ENCODE measurements around the gene ME1. TPM values are rescaled to one million over a fixed set of nuclear protein-coding genes. Genes with fewer than 3 reads are reported as not detected.

Gene ME1
- total RNA-seq, 1 experiment from 2014 or later, result 40.5 TPM

- H3K27me3 ChIP-seq (ENCODE audit: insufficient read depth, low read length), result no peaks in the 10 kb centered on the region
- H3K4me2 ChIP-seq (ENCODE audit: low read length), result no peak overlapping the region
- H3K9ac ChIP-seq (ENCODE audit: low read length), result no peak overlapping the region
- peaks cover 27 to 35% of the 10 kb centered on the region in 2 experiments; a peak in 3 of 4 replicates for H3K36me3 ChIP-seq (ENCODE audit: control insufficient read depth in 1 of 2, insufficient read depth in 2 of 2, low read length in 2 of 2)
- H3K79me2 ChIP-seq (ENCODE audit: insufficient read depth, low read length), result no peaks in the 10 kb centered on the region
- intact Hi-C loops (cut with micrococcal nuclease), result no loop called here
- H3K4me1 ChIP-seq (ENCODE audit: control insufficient read depth in 1 of 2, insufficient read depth in 2 of 2, low read length in 2 of 2), result no peaks in the 10 kb centered on the region
- ATAC-seq (no peak), DNase-seq (ENCODE audit: low read depth, low spot score) (no peak)
- no peak overlapping the region for H3K27ac ChIP-seq (ENCODE audit: low read depth, low read length)
- TF ChIP-seq EZH2phosphoT487 (IDR thresholded peaks at IDR 0.05; ENCODE audit: borderline replicate concordance) (no peak), CEBPB (IDR thresholded peaks at IDR 0.05; ENCODE audit: low read depth) (no peak), MAX (IDR thresholded peaks at IDR 0.05) (no peak), ZNF274 (IDR thresholded peaks at IDR 0.05; ENCODE audit: low read depth, low read length) (no peak)
- CTCF ChIA-PET, result no interaction called here
- RAD21 ChIA-PET (ENCODE audit: low non-redundant PET in 1 of 2, low total read pairs in 2 of 2, uncharacterized antibody in 2 of 2, unreplicated experiment in 2 of 2), result no interaction called here
- BruUV-seq (replicated peaks), result no TSS peak
- no peak overlapping the region for H2AFZ ChIP-seq (ENCODE audit: low read depth, low read length, poor library complexity, severe bottlenecking)
- H3K4me3 ChIP-seq (replicated peaks in 1 of 2; ENCODE audit: low read depth in 1 of 2, low read length in 2 of 2), result no peak overlapping the region
- H3K9me2 ChIP-seq (ENCODE audit: insufficient read depth), result no peaks in the 10 kb centered on the region
- no peaks in the 10 kb centered on the region for H4K20me1 ChIP-seq (ENCODE audit: insufficient read depth)
- POLR2A ChIA-PET, result no interaction called here
- H3K9me3 ChIP-seq (ENCODE audit: control insufficient read depth in 1 of 2, insufficient read depth in 1 of 2, low read depth in 1 of 2, low read length in 2 of 2), result no peaks in the 10 kb centered on the region
Measured at GRCh38 chr6:83180426-83180950, 250.4 kb downstream of the ME1 start.

GRCh38 chr6:83176246-83176645, 254.6 kb downstream of the ME1 start:
- Histone ChIP-seq H4K20me1 (ENCODE audit: insufficient read depth) (no peaks in the 10 kb centered on the region), H3K9me2 (ENCODE audit: insufficient read depth) (no peaks in the 10 kb centered on the region), H3K27me3 (ENCODE audit: insufficient read depth, low read length) (no peaks in the 10 kb centered on the region), H2AFZ (ENCODE audit: low read depth, low read length, poor library complexity, severe bottlenecking) (no peak overlapping the region), H3K4me2 (ENCODE audit: low read length) (no peak overlapping the region), H3K4me3 (replicated peaks in 1 of 2; ENCODE audit: low read depth in 1 of 2, low read length in 2 of 2) (no peak overlapping the region), H3K9ac (ENCODE audit: low read length) (no peak overlapping the region), H3K9me3 (ENCODE audit: control insufficient read depth in 1 of 2, insufficient read depth in 1 of 2, low read depth in 1 of 2, low read length in 2 of 2) (no peaks in the 10 kb centered on the region), H3K27ac (ENCODE audit: low read depth, low read length) (no peak overlapping the region), H3K4me1 (ENCODE audit: control insufficient read depth in 1 of 2, insufficient read depth in 2 of 2, low read length in 2 of 2) (no peaks in the 10 kb centered on the region), H3K79me2 (ENCODE audit: insufficient read depth, low read length) (no peaks in the 10 kb centered on the region), H3K36me3 (ENCODE audit: control insufficient read depth in 1 of 2, insufficient read depth in 2 of 2, low read length in 2 of 2) (peaks cover 27 to 39% of the 10 kb centered on the region in 2 experiments)
- DNase-seq (ENCODE audit: low read depth, low spot score) (no peak), ATAC-seq (no peak)
- intact Hi-C loops (cut with micrococcal nuclease), result no loop called here
- TF ChIP-seq JUND (IDR thresholded peaks at IDR 0.05) (no peak), EZH2phosphoT487 (IDR thresholded peaks at IDR 0.05; ENCODE audit: borderline replicate concordance) (no peak), SRF (IDR thresholded peaks at IDR 0.05; ENCODE audit: low read depth) (no peak), YY1 (IDR thresholded peaks at IDR 0.05; ENCODE audit: extremely low read depth, insufficient replicate concordance, low read depth, low read length) (no peak), SP1 (IDR thresholded peaks at IDR 0.05; ENCODE audit: low read depth) (no peak), POLR2A (IDR thresholded peaks at IDR 0.05; ENCODE audit: borderline replicate concordance, extremely low read depth, insufficient read depth, insufficient read length) (no peak), REST (IDR thresholded peaks at IDR 0.05; ENCODE audit: low read depth) (no peak), CBX3 (IDR thresholded peaks at IDR 0.05; ENCODE audit: low read depth) (no peak), POLR2AphosphoS5 (IDR thresholded peaks at IDR 0.05; ENCODE audit: low read depth, low read length) (no peak), RAD21 (IDR thresholded peaks at IDR 0.05; ENCODE audit: low read depth) (no peak), CTCF (IDR thresholded peaks at IDR 0.05 in 2 of 3, conservative IDR thresholded peaks at IDR 0.05 in 1 of 3; ENCODE audit: borderline replicate concordance in 1 of 3, insufficient read depth in 1 of 3, low read depth in 2 of 3, low read length in 2 of 3) (no peak), FOSL1 (IDR thresholded peaks at IDR 0.05; ENCODE audit: low read depth) (no peak), ATF3 (IDR thresholded peaks at IDR 0.05) (no peak)
- no TSS peak for BruUV-seq (replicated peaks)
- ChIA-PET POLR2A (no interaction called here), CTCF (interaction anchor here (1.3 kb wide), 1 partner anchor 111 kb away, joined by 3 read pairs; no protein-coding TSS in a partner anchor), RAD21 (ENCODE audit: low non-redundant PET in 1 of 2, low total read pairs in 2 of 2, uncharacterized antibody in 2 of 2, unreplicated experiment in 2 of 2) (no interaction called here)
